CD4-positive, CD25-positive, alpha-beta regulatory T cell (primary cell): ENCODE data around the gene SLC2A10. TPM values are rescaled to one million over a fixed set of nuclear protein-coding genes. Genes with fewer than 3 reads are reported as not detected.

Experiments
- ATAC-seq, 2 donors: fragments of 150-1000 bp; cut with Tn5 transposase; one replicate each; pipeline ENCODE4 v1.10.0; 2021; ENCODE audit warnings: low read depth in 2 of 2, moderate number of reproducible peaks in 2 of 2, moderate library complexity in 1 of 2
- DNase-seq, 3 donors: peaks; one replicate each; pipeline versions ENCODE4 v3.0.0 to v3.0.0-alpha.2; 2012 to 2022; ENCODE audit warnings: mixed read lengths in 1 of 3
- H3K27ac ChIP-seq: one replicate; pipeline ENCODE4 v1.7.0; 2013; ENCODE audit warnings: mild to moderate bottlenecking, low read length; ENCODE audit not compliant: insufficient read depth, poor library complexity, severe bottlenecking
- H3K27me3 ChIP-seq: one replicate; pipeline ENCODE4 v1.7.0; 2013; ENCODE audit warnings: low read length; ENCODE audit not compliant: control insufficient read depth, insufficient read depth
- H3K36me3 ChIP-seq: one replicate; pipeline ENCODE4 v1.7.0; 2013; ENCODE audit warnings: mild to moderate bottlenecking, low read length, moderate library complexity; ENCODE audit not compliant: control insufficient read depth, insufficient read depth
- H3K4me1 ChIP-seq: 2 replicates; pipeline ENCODE4 v1.7.0; 2013; ENCODE audit warnings: mild to moderate bottlenecking, low read length; ENCODE audit not compliant: insufficient read depth, control insufficient read depth, poor library complexity, severe bottlenecking
- H3K4me3 ChIP-seq: one replicate; pipeline ENCODE4 v1.7.0; 2013; ENCODE audit warnings: low read depth, mild to moderate bottlenecking, low read length, moderate library complexity
- H3K9me3 ChIP-seq, 2 experiments: 1 replicate in 1 of 2; 2 replicates in 1 of 2; pipeline ENCODE4 v1.7.0; 2013; ENCODE audit warnings: low read length in 2 of 2, mild to moderate bottlenecking in 1 of 2, moderate library complexity in 1 of 2; ENCODE audit not compliant: control insufficient read depth in 2 of 2
- H3K27ac Mint-ChIP-seq, 3 donors: one replicate each; pipeline ENCODE4 v1.8.0; 2020 to 2022; ENCODE audit warnings: mild to moderate bottlenecking in 3 of 3, mixed read lengths in 3 of 3, moderate library complexity in 2 of 3
- H3K27me3 Mint-ChIP-seq: one replicate; pipeline ENCODE4 v1.8.0; 2022; ENCODE audit warnings: mild to moderate bottlenecking, mixed read lengths
- H3K36me3 Mint-ChIP-seq: one replicate; pipeline ENCODE4 v1.8.0; 2020; ENCODE audit warnings: mixed read lengths
- H3K4me1 Mint-ChIP-seq, 4 donors: one replicate each; pipeline ENCODE4 v1.8.0; 2020 to 2022; ENCODE audit warnings: mixed read lengths in 4 of 4, mild to moderate bottlenecking in 1 of 4
- H3K4me3 Mint-ChIP-seq, 4 donors: one replicate each; pipeline ENCODE4 v1.8.0; 2020 to 2022; ENCODE audit warnings: mild to moderate bottlenecking in 4 of 4, mixed read lengths in 4 of 4, moderate library complexity in 3 of 4
- H3K9me3 Mint-ChIP-seq, 7 donors: one replicate each; pipeline ENCODE4 v1.8.0; 2020 to 2022; ENCODE audit warnings: mixed read lengths in 7 of 7, mild to moderate bottlenecking in 3 of 7, moderate library complexity in 2 of 7
- polyA plus RNA-seq, 4 donors: library from polyadenylated mRNA; unstranded; fragments of 300-500 nt; fragmentation: Illumina TruSeq; gene quantifications; one replicate each; pipeline ENCODE4 v1.2.3, GENCODE V29; 2021
- total RNA-seq: library from RNA; stranded (reverse); gene quantifications from one replicate; pipeline ENCODE4 v1.2.3, GENCODE V29; 2022

The SLC2A10 gene
- total and polyA plus RNA-seq, 5 donors from 2014 or later, result not detected

- H3K4me3 Mint-ChIP-seq, result no peak overlapping the region
- Histone ChIP-seq H3K4me3 (no peak overlapping the region), H3K27me3 (no peaks in the 10 kb centered on the region)
These were observed 61.1 kb downstream of the SLC2A10 start for GRCh38 chr20:46770330-46771194.

GRCh38 chr20:46771195-46771588, 61.7 kb downstream of the SLC2A10 start:
- no peak overlapping the region for H3K27ac Mint-ChIP-seq
- H3K4me1 ChIP-seq, result no peaks in the 10 kb centered on the region
- no peaks in the 10 kb centered on the region for H3K27me3 ChIP-seq
- H3K9me3 ChIP-seq, result no peaks in the 10 kb centered on the region
- peaks cover 10% of the 10 kb centered on the region for H3K27me3 Mint-ChIP-seq
- no peak overlapping the region for H3K4me3 ChIP-seq
- no peak overlapping the region for H3K27ac ChIP-seq
- H3K4me3 Mint-ChIP-seq, result no peak overlapping the region
- no peak for ATAC-seq
- H3K9me3 Mint-ChIP-seq, result no peaks in the 10 kb centered on the region
- no peak for DNase-seq
- H3K4me1 Mint-ChIP-seq, result peaks cover 0 to under 1% (median 0%) of the 10 kb centered on the region in 4 donors
- H3K36me3 ChIP-seq, result no peaks in the 10 kb centered on the region
- H3K36me3 Mint-ChIP-seq, result no peaks in the 10 kb centered on the region

More at GRCh38 chr20:46770330-46771194, 61.1 kb downstream of the SLC2A10 start:
- Mint-ChIP-seq H3K27me3 (peaks cover 13% of the 10 kb centered on the region), H3K27ac (no peak overlapping the region), H3K36me3 (no peaks in the 10 kb centered on the region), H3K4me1 (peaks cover 0 to 4% (median 0%) of the 10 kb centered on the region in 4 donors), H3K9me3 (no peaks in the 10 kb centered on the region)
- Histone ChIP-seq H3K36me3 (no peaks in the 10 kb centered on the region), H3K9me3 (no peaks in the 10 kb centered on the region), H3K27ac (no peak overlapping the region), H3K4me1 (no peaks in the 10 kb centered on the region)
- no peak for DNase-seq
- no peak for ATAC-seq

GRCh38 chr20:46772901-46773300, 63.5 kb downstream of the SLC2A10 start:
- Mint-ChIP-seq H3K27me3 (peaks cover 13% of the 10 kb centered on the region), H3K4me1 (no peaks in the 10 kb centered on the region), H3K36me3 (no peaks in the 10 kb centered on the region), H3K27ac (no peak overlapping the region), H3K9me3 (no peaks in the 10 kb centered on the region), H3K4me3 (no peak overlapping the region)
- Histone ChIP-seq H3K9me3 (no peaks in the 10 kb centered on the region), H3K4me3 (no peak overlapping the region), H3K27ac (no peak overlapping the region), H3K4me1 (no peaks in the 10 kb centered on the region), H3K36me3 (no peaks in the 10 kb centered on the region), H3K27me3 (no peaks in the 10 kb centered on the region)
- no peak for ATAC-seq
- DNase-seq, result no peak

- no peaks in the 10 kb centered on the region for H3K27me3 ChIP-seq
- H3K9me3 ChIP-seq, result no peaks in the 10 kb centered on the region
- Mint-ChIP-seq H3K9me3 (no peaks in the 10 kb centered on the region), H3K4me3 (no peak overlapping the region), H3K4me1 (no peaks in the 10 kb centered on the region), H3K27me3 (peaks cover 11% of the 10 kb centered on the region), H3K27ac (no peak overlapping the region), H3K36me3 (no peaks in the 10 kb centered on the region)
- ATAC-seq (no peak), DNase-seq (no peak)
- H3K36me3 ChIP-seq, result no peaks in the 10 kb centered on the region
- no peak overlapping the region for H3K27ac ChIP-seq
- H3K4me1 ChIP-seq, result no peaks in the 10 kb centered on the region
- no peak overlapping the region for H3K4me3 ChIP-seq
These were observed 64.2 kb downstream of the SLC2A10 start for GRCh38 chr20:46773680-46774079.

GRCh38 chr20:46774236-46774635, 64.8 kb downstream of the SLC2A10 start:
- no peak overlapping the region for H3K4me3 Mint-ChIP-seq
- no peak overlapping the region for H3K27ac Mint-ChIP-seq
- Histone ChIP-seq H3K36me3 (no peaks in the 10 kb centered on the region), H3K9me3 (no peaks in the 10 kb centered on the region), H3K4me3 (no peak overlapping the region), H3K27ac (no peak overlapping the region), H3K27me3 (no peaks in the 10 kb centered on the region), H3K4me1 (no peaks in the 10 kb centered on the region)
- peaks cover 6% of the 10 kb centered on the region for H3K27me3 Mint-ChIP-seq
- no peaks in the 10 kb centered on the region for H3K9me3 Mint-ChIP-seq
- H3K4me1 Mint-ChIP-seq, result no peaks in the 10 kb centered on the region
- no peaks in the 10 kb centered on the region for H3K36me3 Mint-ChIP-seq
- ATAC-seq (no peak), DNase-seq (no peak)

- Histone ChIP-seq H3K4me1 (no peaks in the 10 kb centered on the region), H3K27me3 (no peaks in the 10 kb centered on the region), H3K36me3 (no peaks in the 10 kb centered on the region), H3K4me3 (no peak overlapping the region), H3K27ac (no peak overlapping the region), H3K9me3 (no peaks in the 10 kb centered on the region)
- H3K4me3 Mint-ChIP-seq, result no peak overlapping the region
- H3K27ac Mint-ChIP-seq, result no peak overlapping the region
- DNase-seq (no peak), ATAC-seq (no peak)
- H3K36me3 Mint-ChIP-seq, result no peaks in the 10 kb centered on the region
- peaks cover 6% of the 10 kb centered on the region for H3K27me3 Mint-ChIP-seq
- H3K9me3 Mint-ChIP-seq, result no peaks in the 10 kb centered on the region
- no peaks in the 10 kb centered on the region for H3K4me1 Mint-ChIP-seq
These were observed 65.6 kb downstream of the SLC2A10 start for GRCh38 chr20:46774943-46775560.

- Mint-ChIP-seq H3K27ac (no peak overlapping the region), H3K4me1 (no peaks in the 10 kb centered on the region), H3K9me3 (peaks cover 0 to 1% (median 0%) of the 10 kb centered on the region in 7 donors), H3K27me3 (peaks cover 6% of the 10 kb centered on the region), H3K4me3 (no peak overlapping the region), H3K36me3 (no peaks in the 10 kb centered on the region)
- Histone ChIP-seq H3K4me3 (no peak overlapping the region), H3K27me3 (no peaks in the 10 kb centered on the region), H3K27ac (no peak overlapping the region), H3K9me3 (no peaks in the 10 kb centered on the region), H3K36me3 (no peaks in the 10 kb centered on the region), H3K4me1 (no peaks in the 10 kb centered on the region)
- ATAC-seq (no peak), DNase-seq (no peak)
These were observed 66.4 kb downstream of the SLC2A10 start for GRCh38 chr20:46775806-46776205.
